Gastroesophageal sphincter (tissue), 3 donors: ENCODE data around the gene ZNF512.
"Not testable (repeated sequence)": the region's sequence is repeated elsewhere in the genome, so short reads cannot be mapped to it uniquely, and the experiment has no call there.

Source experiments
- POLR2AphosphoS5 ChIP-seq: sonication (generic); formaldehyde crosslinking; IDR thresholded peaks from one replicate; pipeline ENCODE4 v1.6.1; 2017; ENCODE audit warnings: antibody characterized with exemption
- TF ChIP-seq, protein P1 (sequence below), 4 experiments: fragments of 200-600 bp in 2 of 4; fragments of 450-650 bp in 2 of 4; sonication (generic) in 1 of 4; IDR thresholded peaks; one replicate each; pipeline ENCODE4 v1.5.1; 2017 to 2019; ENCODE audit warnings: antibody characterized with exemption in 4 of 4, mild to moderate bottlenecking in 2 of 4, moderate library complexity in 2 of 4

DNA sequence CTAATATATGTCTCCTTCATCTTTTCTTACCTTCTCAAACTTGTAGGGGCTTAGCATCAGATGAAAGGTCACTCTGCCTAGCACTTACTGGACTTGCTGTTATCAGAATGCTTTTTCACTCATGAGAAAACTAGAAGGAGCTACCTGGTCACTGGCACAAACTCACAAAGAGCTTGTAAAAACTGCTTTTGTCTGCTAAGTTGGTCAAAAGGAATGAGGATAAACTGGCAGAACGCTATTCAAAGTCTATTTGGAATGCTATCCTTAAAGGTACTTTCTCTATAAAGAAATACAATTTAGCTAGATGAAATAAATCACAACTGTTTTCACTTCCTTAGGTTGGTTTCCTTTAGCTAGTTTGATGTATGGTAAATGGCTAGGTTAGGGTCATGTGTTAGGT lies 43.5 kb downstream of the ZNF512 start:
- not testable (repeated sequence) for TF ChIP-seq POLR2AphosphoS5
- TF ChIP-seq, protein P1, sequence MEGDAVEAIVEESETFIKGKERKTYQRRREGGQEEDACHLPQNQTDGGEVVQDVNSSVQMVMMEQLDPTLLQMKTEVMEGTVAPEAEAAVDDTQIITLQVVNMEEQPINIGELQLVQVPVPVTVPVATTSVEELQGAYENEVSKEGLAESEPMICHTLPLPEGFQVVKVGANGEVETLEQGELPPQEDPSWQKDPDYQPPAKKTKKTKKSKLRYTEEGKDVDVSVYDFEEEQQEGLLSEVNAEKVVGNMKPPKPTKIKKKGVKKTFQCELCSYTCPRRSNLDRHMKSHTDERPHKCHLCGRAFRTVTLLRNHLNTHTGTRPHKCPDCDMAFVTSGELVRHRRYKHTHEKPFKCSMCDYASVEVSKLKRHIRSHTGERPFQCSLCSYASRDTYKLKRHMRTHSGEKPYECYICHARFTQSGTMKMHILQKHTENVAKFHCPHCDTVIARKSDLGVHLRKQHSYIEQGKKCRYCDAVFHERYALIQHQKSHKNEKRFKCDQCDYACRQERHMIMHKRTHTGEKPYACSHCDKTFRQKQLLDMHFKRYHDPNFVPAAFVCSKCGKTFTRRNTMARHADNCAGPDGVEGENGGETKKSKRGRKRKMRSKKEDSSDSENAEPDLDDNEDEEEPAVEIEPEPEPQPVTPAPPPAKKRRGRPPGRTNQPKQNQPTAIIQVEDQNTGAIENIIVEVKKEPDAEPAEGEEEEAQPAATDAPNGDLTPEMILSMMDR (IDR thresholded peaks at IDR 0.05) = not testable (repeated sequence)
